ENCODE results near the gene ABHD14A. TPM values are rescaled to one million over a fixed set of nuclear protein-coding genes. Genes with fewer than 3 reads are reported as not detected.
A peak's percentile ranks its signal among the peaks of the same experiment; 100 is the strongest.

The ABHD14A gene
- total and polyA plus RNA-seq, 2 donors: 12.7 to 17.6 TPM

- peaks cover 5 to 11% of the 10 kb centered on the region in 2 donors for H3K4me1 ChIP-seq (ENCODE audit: control insufficient read depth in 2 of 2, insufficient read depth in 2 of 2, low read length in 2 of 2)
- no peaks in the 10 kb centered on the region for H3K36me3 ChIP-seq (ENCODE audit: control insufficient read depth in 2 of 2, insufficient read depth in 2 of 2, low read length in 1 of 2)
- no peak overlapping the region for H3K4me3 ChIP-seq (ENCODE audit: low read length in 2 of 2)
- no peak for DNase-seq (ENCODE audit: low read depth in 6 of 9, low spot score in 9 of 9)
- H3K27ac ChIP-seq (ENCODE audit: low read depth in 1 of 2, low read length in 1 of 2): no peak overlapping the region
- 63% methylated on average over 6 of the region's 6 CpGs for WGBS
- peaks cover 0 to 3% of the 10 kb centered on the region in 2 donors for H3K9me3 ChIP-seq (ENCODE audit: control insufficient read depth in 2 of 2, insufficient read depth in 1 of 2, low read length in 1 of 2)
- H3K27me3 ChIP-seq (ENCODE audit: control insufficient read depth in 2 of 2, insufficient read depth in 1 of 2, low read length in 1 of 2): peaks cover 33 to 75% of the 10 kb centered on the region in 2 donors
Observed at GRCh38 chr3:51954105-51954504, 20.8 kb upstream of the ABHD14A start.

GRCh38 chr3:51954713-51955112 is 20.2 kb upstream of the ABHD14A start:
- Histone ChIP-seq H3K27ac (ENCODE audit: low read depth in 1 of 2, low read length in 1 of 2) (no peak overlapping the region), H3K9me3 (ENCODE audit: control insufficient read depth in 2 of 2, insufficient read depth in 1 of 2, low read length in 1 of 2) (peaks cover 0 to 3% of the 10 kb centered on the region in 2 donors), H3K27me3 (ENCODE audit: control insufficient read depth in 2 of 2, insufficient read depth in 1 of 2, low read length in 1 of 2) (peaks cover 34 to 79% of the 10 kb centered on the region in 2 donors), H3K36me3 (ENCODE audit: control insufficient read depth in 2 of 2, insufficient read depth in 2 of 2, low read length in 1 of 2) (no peaks in the 10 kb centered on the region), H3K4me1 (ENCODE audit: control insufficient read depth in 2 of 2, insufficient read depth in 2 of 2, low read length in 2 of 2) (peaks cover 5 to 11% of the 10 kb centered on the region in 2 donors), H3K4me3 (ENCODE audit: low read length in 2 of 2) (no peak overlapping the region)
- 92% methylated on average over 1 of the region's 1 CpG for WGBS
- no peak for DNase-seq (ENCODE audit: low read depth in 6 of 9, low spot score in 9 of 9)

GRCh38 chr3:51955175-51955892 is 19.5 kb upstream of the ABHD14A start, which contains the start of gene GPR62:
TSS of gene GPR62 (plus strand) at chr3:51955381. CDS start at chr3:51955653, 272 bp downstream.
- Histone ChIP-seq H3K36me3 (ENCODE audit: control insufficient read depth in 2 of 2, insufficient read depth in 2 of 2, low read length in 1 of 2) (no peaks in the 10 kb centered on the region), H3K27me3 (ENCODE audit: control insufficient read depth in 2 of 2, insufficient read depth in 1 of 2, low read length in 1 of 2) (peaks cover 34 to 85% of the 10 kb centered on the region in 2 donors), H3K9me3 (ENCODE audit: control insufficient read depth in 2 of 2, insufficient read depth in 1 of 2, low read length in 1 of 2) (peaks cover 0 to 3% of the 10 kb centered on the region in 2 donors), H3K4me3 (ENCODE audit: low read length in 2 of 2) (peak within 1 kb of the TSS in 1 of 2 donors; percentile 42), H3K27ac (ENCODE audit: low read depth in 1 of 2, low read length in 1 of 2) (no peak within 1 kb of the TSS), H3K4me1 (ENCODE audit: control insufficient read depth in 2 of 2, insufficient read depth in 2 of 2, low read length in 2 of 2) (peaks cover 5 to 11% of the 10 kb centered on the region in 2 donors)
- no peak for DNase-seq (ENCODE audit: low read depth in 6 of 9, low spot score in 9 of 9)
- WGBS: 40% methylated on average over 33 of the region's 33 CpGs

DNA sequence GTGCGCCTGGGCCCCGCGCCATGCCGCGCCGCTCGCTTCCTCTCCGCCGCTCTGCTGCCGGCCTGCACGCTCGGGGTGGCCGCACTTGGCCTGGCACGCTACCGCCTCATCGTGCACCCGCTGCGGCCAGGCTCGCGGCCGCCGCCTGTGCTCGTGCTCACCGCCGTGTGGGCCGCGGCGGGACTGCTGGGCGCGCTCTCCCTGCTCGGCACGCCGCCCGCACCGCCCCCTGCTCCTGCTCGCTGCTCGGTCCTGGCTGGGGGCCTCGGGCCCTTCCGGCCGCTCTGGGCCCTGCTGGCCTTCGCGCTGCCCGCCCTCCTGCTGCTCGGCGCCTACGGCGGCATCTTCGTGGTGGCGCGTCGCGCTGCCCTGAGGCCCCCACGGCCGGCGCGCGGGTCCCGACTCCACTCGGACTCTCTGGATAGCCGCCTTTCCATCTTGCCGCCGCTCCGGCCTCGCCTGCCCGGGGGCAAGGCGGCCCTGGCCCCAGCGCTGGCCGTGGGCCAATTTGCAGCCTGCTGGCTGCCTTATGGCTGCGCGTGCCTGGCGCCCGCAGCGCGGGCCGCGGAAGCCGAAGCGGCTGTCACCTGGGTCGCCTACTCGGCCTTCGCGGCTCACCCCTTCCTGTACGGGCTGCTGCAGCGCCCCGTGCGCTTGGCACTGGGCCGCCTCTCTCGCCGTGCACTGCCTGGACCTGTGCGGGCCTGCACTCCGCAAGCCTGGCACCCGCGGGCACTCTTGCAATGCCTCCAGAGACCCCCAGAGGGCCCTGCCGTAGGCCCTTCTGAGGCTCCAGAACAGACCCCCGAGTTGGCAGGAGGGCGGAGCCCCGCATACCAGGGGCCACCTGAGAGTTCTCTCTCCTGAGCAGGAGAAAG is 18.7 kb upstream of the ABHD14A start:
- H3K27ac ChIP-seq (ENCODE audit: low read depth in 1 of 2, low read length in 1 of 2): no peak overlapping the region
- peaks cover 0 to 3% of the 10 kb centered on the region in 2 donors for H3K9me3 ChIP-seq (ENCODE audit: control insufficient read depth in 2 of 2, insufficient read depth in 1 of 2, low read length in 1 of 2)
- H3K4me3 ChIP-seq (ENCODE audit: low read length in 2 of 2): peak overlapping the region in 1 of 2 donors; percentile 42
- peaks cover 34 to 87% of the 10 kb centered on the region in 2 donors for H3K27me3 ChIP-seq (ENCODE audit: control insufficient read depth in 2 of 2, insufficient read depth in 1 of 2, low read length in 1 of 2)
- H3K36me3 ChIP-seq (ENCODE audit: control insufficient read depth in 2 of 2, insufficient read depth in 2 of 2, low read length in 1 of 2): no peaks in the 10 kb centered on the region
- DNase-seq (ENCODE audit: low read depth in 6 of 9, low spot score in 9 of 9): peak in 2 of 9 donors; percentile 44 to 54
- 6% methylated on average over 97 of the region's 97 CpGs for WGBS
- H3K4me1 ChIP-seq (ENCODE audit: control insufficient read depth in 2 of 2, insufficient read depth in 2 of 2, low read length in 2 of 2): peaks cover 5 to 11% of the 10 kb centered on the region in 2 donors

DNA sequence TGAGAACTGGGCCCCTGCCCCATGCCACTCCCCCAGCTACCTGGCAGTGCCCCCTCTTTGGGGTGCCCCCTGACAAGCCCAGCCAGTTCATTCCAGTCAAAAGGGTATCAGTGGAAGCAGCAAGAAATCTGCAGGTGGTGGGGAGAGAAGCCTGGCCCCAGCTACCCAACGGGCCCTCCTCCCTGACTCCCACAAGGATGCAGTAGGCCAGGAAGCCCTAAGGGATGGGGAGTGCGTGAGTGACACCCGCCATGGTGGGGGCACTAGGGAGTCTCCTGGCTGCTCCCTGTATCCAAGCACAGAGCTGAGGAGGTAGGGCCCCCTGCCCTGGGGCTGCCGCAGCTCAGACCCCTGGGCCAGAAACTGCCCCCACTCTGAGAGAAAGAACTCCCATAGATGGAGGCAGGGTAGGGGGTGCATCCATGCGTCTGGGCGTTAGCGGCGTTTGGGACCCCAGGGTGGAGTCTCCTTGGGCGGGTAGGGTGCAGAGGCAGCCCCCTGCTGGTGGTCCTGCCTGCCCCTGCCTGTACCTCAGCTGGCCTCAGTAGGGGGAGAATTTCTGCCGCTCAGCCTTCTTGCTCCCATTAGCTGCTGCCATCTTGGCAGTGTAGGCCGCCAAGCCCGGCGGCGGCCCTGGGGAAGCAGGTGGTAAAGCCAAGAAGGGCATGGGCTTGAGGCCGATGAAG is 17.2 kb upstream of the ABHD14A start:
- Histone ChIP-seq H3K4me3 (ENCODE audit: low read length in 2 of 2) (no peak overlapping the region), H3K9me3 (ENCODE audit: control insufficient read depth in 2 of 2, insufficient read depth in 1 of 2, low read length in 1 of 2) (peaks cover 0 to 3% of the 10 kb centered on the region in 2 donors), H3K36me3 (ENCODE audit: control insufficient read depth in 2 of 2, insufficient read depth in 2 of 2, low read length in 1 of 2) (no peaks in the 10 kb centered on the region), H3K27ac (ENCODE audit: low read depth in 1 of 2, low read length in 1 of 2) (no peak overlapping the region), H3K4me1 (ENCODE audit: control insufficient read depth in 2 of 2, insufficient read depth in 2 of 2, low read length in 2 of 2) (peaks cover 5 to 11% of the 10 kb centered on the region in 2 donors), H3K27me3 (ENCODE audit: control insufficient read depth in 2 of 2, insufficient read depth in 1 of 2, low read length in 1 of 2) (peaks cover 34 to 94% of the 10 kb centered on the region in 2 donors)
- 98% methylated on average over 15 of the region's 15 CpGs for WGBS
- DNase-seq (ENCODE audit: low read depth in 6 of 9, low spot score in 9 of 9): no peak

DNA sequence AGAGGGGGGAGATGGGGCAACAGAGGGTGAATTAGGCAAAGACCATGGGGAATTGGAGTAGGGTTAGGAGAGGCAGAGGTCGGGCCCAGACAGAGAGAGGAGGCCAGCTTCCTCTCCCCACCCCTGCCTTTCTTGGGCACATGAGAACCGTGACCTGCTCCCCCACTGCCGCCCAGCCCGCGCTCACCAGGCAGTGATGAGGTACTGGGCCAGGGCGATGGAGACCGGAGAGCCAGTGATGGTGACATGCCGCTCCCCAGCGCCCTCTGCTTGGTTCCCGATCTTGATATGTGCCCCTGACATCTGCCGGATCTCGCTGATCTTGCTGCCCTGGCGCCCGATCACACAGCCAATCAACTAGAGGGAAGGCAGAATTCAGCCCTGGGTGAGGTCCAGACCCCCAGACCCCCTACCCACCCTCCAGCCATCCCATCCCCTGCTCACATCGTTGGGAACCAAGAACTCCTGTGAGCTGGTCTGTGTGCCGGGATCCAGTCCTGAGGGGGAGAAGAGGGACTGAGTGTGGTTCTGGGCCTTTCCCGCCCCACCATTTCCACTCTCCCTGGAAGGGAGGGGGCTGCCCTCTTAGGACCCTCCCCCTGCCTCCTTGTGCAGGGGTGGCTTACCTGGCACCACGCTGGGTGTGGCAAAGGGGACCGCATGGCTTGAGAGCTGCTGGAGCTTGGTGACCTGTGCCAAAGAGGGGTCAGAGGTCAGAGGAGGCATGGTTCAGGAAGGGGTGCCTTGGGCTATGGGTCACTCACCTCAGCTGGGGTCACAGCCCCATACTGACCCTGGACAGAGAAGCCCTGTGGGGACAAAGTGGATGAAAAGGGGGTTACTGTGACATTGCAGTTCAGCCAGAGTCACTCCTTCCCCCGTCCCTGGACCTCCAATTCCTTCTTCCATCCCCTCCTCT is 16.0 kb upstream of the ABHD14A start:
- DNase-seq (ENCODE audit: low read depth in 6 of 9, low spot score in 9 of 9): no peak

GRCh38 chr3:51959651-51960050 is 15.2 kb upstream of the ABHD14A start:
- H3K27ac ChIP-seq (ENCODE audit: low read depth in 1 of 2, low read length in 1 of 2): no peak overlapping the region
- peaks cover 0 to 3% of the 10 kb centered on the region in 2 donors for H3K9me3 ChIP-seq (ENCODE audit: control insufficient read depth in 2 of 2, insufficient read depth in 1 of 2, low read length in 1 of 2)
- H3K36me3 ChIP-seq (ENCODE audit: control insufficient read depth in 2 of 2, insufficient read depth in 2 of 2, low read length in 1 of 2): no peaks in the 10 kb centered on the region
- 97% methylated on average over 7 of the region's 7 CpGs for WGBS
- H3K27me3 ChIP-seq (ENCODE audit: control insufficient read depth in 2 of 2, insufficient read depth in 1 of 2, low read length in 1 of 2): peaks cover 26 to 96% of the 10 kb centered on the region in 2 donors
- H3K4me3 ChIP-seq (ENCODE audit: low read length in 2 of 2): no peak overlapping the region
- H3K4me1 ChIP-seq (ENCODE audit: control insufficient read depth in 2 of 2, insufficient read depth in 2 of 2, low read length in 2 of 2): peaks cover 5 to 11% of the 10 kb centered on the region in 2 donors
- DNase-seq (ENCODE audit: low read depth in 6 of 9, low spot score in 9 of 9): no peak

More for the DNA sequence above, 16.0 kb upstream of the ABHD14A start:
- peaks cover 5 to 11% of the 10 kb centered on the region in 2 donors for H3K4me1 ChIP-seq (ENCODE audit: control insufficient read depth in 2 of 2, insufficient read depth in 2 of 2, low read length in 2 of 2)
- no peaks in the 10 kb centered on the region for H3K36me3 ChIP-seq (ENCODE audit: control insufficient read depth in 2 of 2, insufficient read depth in 2 of 2, low read length in 1 of 2)
- H3K27ac ChIP-seq (ENCODE audit: low read depth in 1 of 2, low read length in 1 of 2): no peak overlapping the region
- H3K27me3 ChIP-seq (ENCODE audit: control insufficient read depth in 2 of 2, insufficient read depth in 1 of 2, low read length in 1 of 2): peaks cover 27 to 96% of the 10 kb centered on the region in 2 donors
- no peak overlapping the region for H3K4me3 ChIP-seq (ENCODE audit: low read length in 2 of 2)
- peaks cover 0 to 3% of the 10 kb centered on the region in 2 donors for H3K9me3 ChIP-seq (ENCODE audit: control insufficient read depth in 2 of 2, insufficient read depth in 1 of 2, low read length in 1 of 2)
- whole genome bisulfite sequencing: 96% methylated on average over 20 of the region's 20 CpGs

DNA sequence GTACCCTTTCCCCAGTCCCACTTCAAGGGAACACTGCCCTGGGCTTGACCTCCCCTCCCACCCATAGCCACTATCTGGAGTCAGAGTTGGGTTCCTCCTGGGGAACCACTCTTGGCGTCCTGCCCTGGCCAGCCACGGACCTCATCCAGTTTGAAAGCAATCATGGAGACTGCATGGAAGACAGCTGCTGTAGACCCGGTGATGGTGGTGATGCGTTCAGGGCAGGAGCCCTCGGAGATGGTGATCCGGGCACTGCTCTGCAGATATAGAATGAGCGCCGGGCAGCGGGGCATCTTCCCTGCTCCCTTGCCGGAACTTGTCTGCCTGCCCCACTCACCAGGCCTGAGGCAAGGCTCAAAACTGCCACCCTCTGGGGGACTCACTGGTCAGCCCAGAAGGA is 14.5 kb upstream of the ABHD14A start:
- Histone ChIP-seq H3K27ac (ENCODE audit: low read depth in 1 of 2, low read length in 1 of 2) (no peak overlapping the region), H3K4me3 (ENCODE audit: low read length in 2 of 2) (no peak overlapping the region), H3K36me3 (ENCODE audit: control insufficient read depth in 2 of 2, insufficient read depth in 2 of 2, low read length in 1 of 2) (no peaks in the 10 kb centered on the region), H3K4me1 (ENCODE audit: control insufficient read depth in 2 of 2, insufficient read depth in 2 of 2, low read length in 2 of 2) (peaks cover 5 to 11% of the 10 kb centered on the region in 2 donors), H3K27me3 (ENCODE audit: control insufficient read depth in 2 of 2, insufficient read depth in 1 of 2, low read length in 1 of 2) (peaks cover 19 to 96% of the 10 kb centered on the region in 2 donors), H3K9me3 (ENCODE audit: control insufficient read depth in 2 of 2, insufficient read depth in 1 of 2, low read length in 1 of 2) (peaks cover 0 to 3% of the 10 kb centered on the region in 2 donors)
- no peak for DNase-seq (ENCODE audit: low read depth in 6 of 9, low spot score in 9 of 9)
- 95% methylated on average over 10 of the region's 10 CpGs for WGBS
